ENCODE measurements around the gene DGCR6.
"Not testable (repeated sequence)": the region's sequence is repeated elsewhere in the genome, so short reads cannot be mapped to it uniquely, and the experiment has no call there.

DGCR6 gene

GRCh38 chr22:18931905-18932652 lies 26.0 kb downstream of the DGCR6 start:
- DNase-seq (ENCODE audit: low read depth): no peak

- no peak for DNase-seq (ENCODE audit: low read depth)
Measured at GRCh38 chr22:18933914-18934313, 27.8 kb downstream of the DGCR6 start.

- not testable (repeated sequence) for DNase-seq (ENCODE audit: low read depth)
Measured at GRCh38 chr22:18934688-18935087, 28.6 kb downstream of the DGCR6 start.

GRCh38 chr22:18935889-18936529 lies 29.9 kb downstream of the DGCR6 start, which contains the start of gene PRODH:
Gene PRODH, minus strand, starts transcription at chr22:18936293. Its CDS starts 6 bp downstream, at chr22:18936287.
- DNase-seq (ENCODE audit: low read depth): no peak

GRCh38 chr22:18938691-18939090 lies 32.6 kb downstream of the DGCR6 start:
- DNase-seq (ENCODE audit: low read depth): not testable (repeated sequence)

- DNase-seq (ENCODE audit: low read depth): not testable (repeated sequence)
Measured at GRCh38 chr22:18947105-18947504, 41.0 kb downstream of the DGCR6 start.

GRCh38 chr22:18947905-18948304 lies 41.8 kb downstream of the DGCR6 start:
- no peak for DNase-seq (ENCODE audit: low read depth)

- DNase-seq (ENCODE audit: low read depth): no peak
Measured at GRCh38 chr22:18950141-18950540, 44.0 kb downstream of the DGCR6 start.

GRCh38 chr22:18952022-18952421 lies 45.9 kb downstream of the DGCR6 start:
- no peak for DNase-seq (ENCODE audit: low read depth)

- DNase-seq (ENCODE audit: low read depth): not testable (repeated sequence)
Measured at GRCh38 chr22:18953128-18953527, 47.0 kb downstream of the DGCR6 start.

- DNase-seq (ENCODE audit: low read depth): peak; percentile 24
Measured at GRCh38 chr22:18954303-18954989, 48.3 kb downstream of the DGCR6 start.

- no peak for DNase-seq (ENCODE audit: low read depth)
Measured at GRCh38 chr22:18954990-18955571, 49.0 kb downstream of the DGCR6 start.

- no peak for DNase-seq (ENCODE audit: low read depth)
Measured at GRCh38 chr22:18955696-18956095, 49.6 kb downstream of the DGCR6 start.

- DNase-seq (ENCODE audit: low read depth): not testable (repeated sequence)
Measured at GRCh38 chr22:18956121-18956895, 50.2 kb downstream of the DGCR6 start.

- not testable (repeated sequence) for DNase-seq (ENCODE audit: low read depth)
Measured at GRCh38 chr22:18956956-18957355, 50.8 kb downstream of the DGCR6 start.

GRCh38 chr22:18957621-18958320 lies 51.7 kb downstream of the DGCR6 start:
- DNase-seq (ENCODE audit: low read depth): not testable (repeated sequence)

- DNase-seq (ENCODE audit: low read depth): not testable (repeated sequence)
Measured at GRCh38 chr22:18958321-18958705, 52.2 kb downstream of the DGCR6 start.

GRCh38 chr22:18958738-18959137 lies 52.6 kb downstream of the DGCR6 start:
- DNase-seq (ENCODE audit: low read depth): peak; percentile 23

GRCh38 chr22:18959266-18959665 lies 53.1 kb downstream of the DGCR6 start:
- DNase-seq (ENCODE audit: low read depth): not testable (repeated sequence)

- DNase-seq (ENCODE audit: low read depth): not testable (repeated sequence)
Measured at GRCh38 chr22:18959741-18960140, 53.6 kb downstream of the DGCR6 start.

Measured in stimulated activated CD8-positive, alpha-beta memory T cell treated with anti-CD3 and anti-CD28 coated beads, Interleukin-12 subunit alpha, Interleukin-12 subunit beta, amount 100 ng/mL, for 1 hour (primary cell).